ENCODE measurements around the gene RAI14.

DNA sequence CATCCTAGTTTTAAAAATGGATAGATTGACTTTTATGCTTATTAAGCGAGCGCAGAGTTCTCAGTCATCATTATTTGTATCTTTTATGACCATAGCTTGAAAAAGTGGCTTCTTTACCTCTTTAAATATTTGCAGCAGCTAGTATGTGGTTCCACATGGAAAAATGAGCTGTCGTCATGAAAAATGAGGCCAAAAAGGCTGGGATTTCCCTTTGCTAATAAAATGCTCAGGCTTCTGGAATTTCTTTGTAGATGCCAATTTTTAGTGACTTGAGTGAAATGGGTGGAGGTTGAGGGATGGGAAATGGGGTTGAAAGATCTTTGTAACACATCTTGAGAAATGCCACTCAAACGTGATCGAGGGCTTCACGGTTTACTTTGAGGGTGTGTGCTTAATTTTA, 35.2 kb downstream of the RAI14 start:
- TF ChIP-seq CTCF (IDR thresholded peaks at IDR 0.05; ENCODE audit: poor library complexity) = no peak
- no peak for TF ChIP-seq EZH2 (IDR thresholded peaks at IDR 0.05; ENCODE audit: borderline replicate concordance)
- no peak for TF ChIP-seq EZH2phosphoT487 (IDR thresholded peaks at IDR 0.05; ENCODE audit: low read depth, severe bottlenecking, unreplicated experiment)
